ENCODE data around the gene TRIM7. TPM values are rescaled to one million over a fixed set of nuclear protein-coding genes. Genes with fewer than 3 reads are reported as not detected.

TRIM7 gene
- total and polyA plus RNA-seq, 9 of the 15 experiments (the other 6 are each of a cell fraction or from before 2014, with no cell fraction given): 2.6 to 14.9 (median 8.9) TPM

DNA sequence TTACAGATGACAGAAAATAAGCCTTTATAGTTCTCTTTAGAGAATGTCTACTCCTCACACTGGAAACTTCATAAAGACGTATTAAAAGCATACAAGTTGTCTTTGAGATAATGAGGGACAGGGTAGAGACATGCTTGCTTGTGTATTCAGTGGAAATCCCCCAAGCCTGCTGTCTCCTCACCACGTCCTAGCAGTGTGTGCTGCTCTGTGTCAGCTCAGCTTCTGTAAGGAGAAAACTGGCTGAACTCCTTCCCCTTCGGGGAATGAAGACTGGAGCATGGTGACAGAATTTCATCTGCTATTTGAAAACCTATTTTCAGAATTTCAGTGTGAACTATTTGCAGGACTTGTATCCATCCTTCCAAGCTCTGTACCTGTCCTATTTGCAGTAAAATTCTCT, 48.2 kb downstream of the TRIM7 start (continued):
- TF ChIP-seq, protein P1, sequence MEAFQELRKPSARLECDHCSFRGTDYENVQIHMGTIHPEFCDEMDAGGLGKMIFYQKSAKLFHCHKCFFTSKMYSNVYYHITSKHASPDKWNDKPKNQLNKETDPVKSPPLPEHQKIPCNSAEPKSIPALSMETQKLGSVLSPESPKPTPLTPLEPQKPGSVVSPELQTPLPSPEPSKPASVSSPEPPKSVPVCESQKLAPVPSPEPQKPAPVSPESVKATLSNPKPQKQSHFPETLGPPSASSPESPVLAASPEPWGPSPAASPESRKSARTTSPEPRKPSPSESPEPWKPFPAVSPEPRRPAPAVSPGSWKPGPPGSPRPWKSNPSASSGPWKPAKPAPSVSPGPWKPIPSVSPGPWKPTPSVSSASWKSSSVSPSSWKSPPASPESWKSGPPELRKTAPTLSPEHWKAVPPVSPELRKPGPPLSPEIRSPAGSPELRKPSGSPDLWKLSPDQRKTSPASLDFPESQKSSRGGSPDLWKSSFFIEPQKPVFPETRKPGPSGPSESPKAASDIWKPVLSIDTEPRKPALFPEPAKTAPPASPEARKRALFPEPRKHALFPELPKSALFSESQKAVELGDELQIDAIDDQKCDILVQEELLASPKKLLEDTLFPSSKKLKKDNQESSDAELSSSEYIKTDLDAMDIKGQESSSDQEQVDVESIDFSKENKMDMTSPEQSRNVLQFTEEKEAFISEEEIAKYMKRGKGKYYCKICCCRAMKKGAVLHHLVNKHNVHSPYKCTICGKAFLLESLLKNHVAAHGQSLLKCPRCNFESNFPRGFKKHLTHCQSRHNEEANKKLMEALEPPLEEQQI (IDR thresholded peaks at IDR 0.05): no peak
- TF ChIP-seq FUS (optimal IDR thresholded peaks at IDR 0.05; ENCODE audit: low read depth, low read length) (no peak), ZNF778 (CRISPR knock-in tag; IDR thresholded peaks at IDR 0.05) (no peak), ZNF224 (CRISPR knock-in tag; IDR thresholded peaks at IDR 0.05) (no peak), SIX5 (IDR thresholded peaks at IDR 0.05; ENCODE audit: borderline replicate concordance in 1 of 2, insufficient read depth in 1 of 2, low read depth in 1 of 2, low read length in 2 of 2) (no peak), TFAM (CRISPR knock-in tag; conservative IDR thresholded peaks at IDR 0.05) (no peak), CHD4 (IDR thresholded peaks at IDR 0.05; ENCODE audit: insufficient read depth, insufficient replicate concordance, low read depth, low read length, poor library complexity, severe bottlenecking) (no peak), SREBF1 (IDR thresholded peaks at IDR 0.05; ENCODE audit: borderline replicate concordance, low read depth, low read length) (no peak), MECOM (CRISPR knock-in tag; IDR thresholded peaks at IDR 0.05) (no peak), ZZZ3 (IDR thresholded peaks at IDR 0.05) (no peak), ZNF124 (CRISPR knock-in tag; IDR thresholded peaks at IDR 0.05) (no peak), ESRRA (IDR thresholded peaks at IDR 0.05; ENCODE audit: borderline replicate concordance, low read depth) (no peak)
- TF ChIP-seq, protein P2, sequence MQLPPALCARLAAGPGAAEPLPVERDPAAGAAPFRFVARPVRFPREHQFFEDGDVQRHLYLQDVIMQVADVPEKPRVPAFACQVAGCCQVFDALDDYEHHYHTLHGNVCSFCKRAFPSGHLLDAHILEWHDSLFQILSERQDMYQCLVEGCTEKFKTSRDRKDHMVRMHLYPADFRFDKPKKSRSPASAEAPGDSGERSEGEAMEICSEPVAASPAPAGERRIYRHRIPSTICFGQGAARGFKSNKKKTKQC (CRISPR knock-in tag; IDR thresholded peaks at IDR 0.05): no peak
- TF ChIP-seq, protein P3, sequence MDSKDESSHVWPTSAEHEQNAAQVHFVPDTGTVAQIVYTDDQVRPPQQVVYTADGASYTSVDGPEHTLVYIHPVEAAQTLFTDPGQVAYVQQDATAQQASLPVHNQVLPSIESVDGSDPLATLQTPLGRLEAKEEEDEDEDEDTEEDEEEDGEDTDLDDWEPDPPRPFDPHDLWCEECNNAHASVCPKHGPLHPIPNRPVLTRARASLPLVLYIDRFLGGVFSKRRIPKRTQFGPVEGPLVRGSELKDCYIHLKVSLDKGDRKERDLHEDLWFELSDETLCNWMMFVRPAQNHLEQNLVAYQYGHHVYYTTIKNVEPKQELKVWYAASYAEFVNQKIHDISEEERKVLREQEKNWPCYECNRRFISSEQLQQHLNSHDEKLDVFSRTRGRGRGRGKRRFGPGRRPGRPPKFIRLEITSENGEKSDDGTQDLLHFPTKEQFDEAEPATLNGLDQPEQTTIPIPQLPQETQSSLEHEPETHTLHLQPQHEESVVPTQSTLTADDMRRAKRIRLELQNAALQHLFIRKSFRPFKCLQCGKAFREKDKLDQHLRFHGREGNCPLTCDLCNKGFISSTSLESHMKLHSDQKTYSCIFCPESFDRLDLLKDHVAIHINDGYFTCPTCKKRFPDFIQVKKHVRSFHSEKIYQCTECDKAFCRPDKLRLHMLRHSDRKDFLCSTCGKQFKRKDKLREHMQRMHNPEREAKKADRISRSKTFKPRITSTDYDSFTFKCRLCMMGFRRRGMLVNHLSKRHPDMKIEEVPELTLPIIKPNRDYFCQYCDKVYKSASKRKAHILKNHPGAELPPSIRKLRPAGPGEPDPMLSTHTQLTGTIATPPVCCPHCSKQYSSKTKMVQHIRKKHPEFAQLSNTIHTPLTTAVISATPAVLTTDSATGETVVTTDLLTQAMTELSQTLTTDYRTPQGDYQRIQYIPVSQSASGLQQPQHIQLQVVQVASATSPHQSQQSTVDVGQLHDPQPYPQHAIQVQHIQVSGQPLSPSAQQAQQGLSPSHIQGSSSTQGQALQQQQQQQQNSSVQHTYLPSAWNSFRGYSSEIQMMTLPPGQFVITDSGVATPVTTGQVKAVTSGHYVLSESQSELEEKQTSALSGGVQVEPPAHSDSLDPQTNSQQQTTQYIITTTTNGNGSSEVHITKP (IDR thresholded peaks at IDR 0.05; ENCODE audit: partially characterized antibody): no peak
- TF ChIP-seq, protein P4, sequence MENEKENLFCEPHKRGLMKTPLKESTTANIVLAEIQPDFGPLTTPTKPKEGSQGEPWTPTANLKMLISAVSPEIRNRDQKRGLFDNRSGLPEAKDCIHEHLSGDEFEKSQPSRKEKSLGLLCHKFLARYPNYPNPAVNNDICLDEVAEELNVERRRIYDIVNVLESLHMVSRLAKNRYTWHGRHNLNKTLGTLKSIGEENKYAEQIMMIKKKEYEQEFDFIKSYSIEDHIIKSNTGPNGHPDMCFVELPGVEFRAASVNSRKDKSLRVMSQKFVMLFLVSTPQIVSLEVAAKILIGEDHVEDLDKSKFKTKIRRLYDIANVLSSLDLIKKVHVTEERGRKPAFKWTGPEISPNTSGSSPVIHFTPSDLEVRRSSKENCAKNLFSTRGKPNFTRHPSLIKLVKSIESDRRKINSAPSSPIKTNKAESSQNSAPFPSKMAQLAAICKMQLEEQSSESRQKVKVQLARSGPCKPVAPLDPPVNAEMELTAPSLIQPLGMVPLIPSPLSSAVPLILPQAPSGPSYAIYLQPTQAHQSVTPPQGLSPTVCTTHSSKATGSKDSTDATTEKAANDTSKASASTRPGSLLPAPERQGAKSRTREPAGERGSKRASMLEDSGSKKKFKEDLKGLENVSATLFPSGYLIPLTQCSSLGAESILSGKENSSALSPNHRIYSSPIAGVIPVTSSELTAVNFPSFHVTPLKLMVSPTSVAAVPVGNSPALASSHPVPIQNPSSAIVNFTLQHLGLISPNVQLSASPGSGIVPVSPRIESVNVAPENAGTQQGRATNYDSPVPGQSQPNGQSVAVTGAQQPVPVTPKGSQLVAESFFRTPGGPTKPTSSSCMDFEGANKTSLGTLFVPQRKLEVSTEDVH (IDR thresholded peaks at IDR 0.05; ENCODE audit: low read depth, partially characterized antibody): no peak
